Left colon (tissue), 2 donors: ENCODE results near the gene LIMS1. TPM values are rescaled to one million over a fixed set of nuclear protein-coding genes. Genes with fewer than 3 reads are reported as not detected.
"Not testable (repeated sequence)": the region's sequence is repeated elsewhere in the genome, so short reads cannot be mapped to it uniquely, and the experiment has no call there.

Experiments
- ATAC-seq: fragments of 200-7000 bp; cut with Tn5 transposase; one replicate; pipeline ENCODE4 v1.9.1; 2020; ENCODE audit warnings: mild to moderate bottlenecking, moderate library complexity
- DNase-seq, 2 donors: peaks; one replicate each; pipeline ENCODE4 v3.0.0-alpha.2; 2020
- intact Hi-C, 2 donors: fragments of 100-400 bp; cut with DNase I in 1 of 2; cut with micrococcal nuclease in 1 of 2; formaldehyde crosslinking; loops; one replicate each; pipeline versions ENCODE4 v1.11.2 to v1.14.0; 2022; cut with DNase I, micrococcal nuclease
- long read RNA-seq: library from polyadenylated mRNA; unstranded; transcript quantifications from one replicate; pipeline ENCODE4 v2.0.0, GENCODE V29; 2021
- total RNA-seq, 2 donors: library from RNA; stranded (reverse); fragmentation: NEBNext Ultra II Directional; extraction: Animal tissue kit (Norgen Biotek cat#: 25700); gene quantifications; one replicate each; pipeline ENCODE4 v1.2.1, GENCODE V29; 2021
- donor health status: DM: no; HTN: no; CAD: no.
- donor health status: DM: yes; HTN: yes; CAD: no.

Gene LIMS1, protein sequence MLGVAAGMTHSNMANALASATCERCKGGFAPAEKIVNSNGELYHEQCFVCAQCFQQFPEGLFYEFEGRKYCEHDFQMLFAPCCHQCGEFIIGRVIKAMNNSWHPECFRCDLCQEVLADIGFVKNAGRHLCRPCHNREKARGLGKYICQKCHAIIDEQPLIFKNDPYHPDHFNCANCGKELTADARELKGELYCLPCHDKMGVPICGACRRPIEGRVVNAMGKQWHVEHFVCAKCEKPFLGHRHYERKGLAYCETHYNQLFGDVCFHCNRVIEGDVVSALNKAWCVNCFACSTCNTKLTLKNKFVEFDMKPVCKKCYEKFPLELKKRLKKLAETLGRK
- total RNA-seq, result 10 to 100 TPM; 28.4 to 33.9 TPM
- long read RNA-seq, full-length matches to known transcripts, result 22 of 30 reads
- long read RNA-seq, partial matches to known transcripts, result 1 of 30 reads
- long read RNA-seq, other reads (novel, unspliced or antisense), result 7 of 30 reads

DNA sequence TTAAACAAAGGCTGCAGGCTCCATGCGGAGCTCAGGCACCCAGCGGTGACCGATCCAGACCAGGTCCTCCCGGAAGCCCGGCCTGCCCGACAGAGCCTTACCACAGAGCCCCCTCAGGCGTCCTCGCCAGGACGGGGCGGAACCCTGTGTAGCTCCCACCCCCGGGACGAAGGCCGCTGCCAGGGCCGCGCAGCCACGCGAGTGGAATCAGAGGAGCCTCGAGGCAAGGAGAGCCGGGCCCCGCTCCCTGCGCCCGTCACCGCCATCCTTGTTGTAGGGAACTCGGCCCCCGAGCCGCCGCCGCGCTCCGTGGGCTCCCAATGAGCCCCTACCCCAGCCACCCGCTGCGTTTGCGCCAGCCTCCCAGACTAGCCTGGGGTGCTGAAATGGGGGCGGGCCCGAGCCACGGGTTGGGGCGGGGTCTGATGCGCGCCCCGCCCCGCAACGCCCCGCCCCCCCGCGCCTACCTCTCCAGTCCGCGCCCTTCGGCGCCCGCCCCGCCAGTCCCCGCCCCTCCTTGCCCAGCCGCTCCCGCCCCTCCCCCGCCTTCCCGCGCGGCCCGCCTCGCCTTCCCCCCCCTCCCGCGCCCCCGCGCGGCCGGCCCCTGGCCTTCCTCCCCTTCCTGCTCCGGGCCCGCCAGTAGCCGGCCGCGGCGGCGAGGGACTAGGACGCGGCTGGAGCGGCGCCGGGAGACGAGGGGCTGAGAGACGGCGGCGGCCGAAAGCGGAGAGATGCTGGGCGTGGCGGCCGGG is at the start of gene LIMS1:
Gene LIMS1, plus strand, starts transcription at position 639 of the 752 bp plus-strand sequence. Its CDS starts 93 bp downstream, at position 732.
- DNase-seq, result peak; percentile 93 to 94
- ATAC-seq, result peak; percentile 93
- intact Hi-C loops, result loop anchor here in 1 of 2 donors (10.0 kb wide), 1 partner anchor 51 kb away; no protein-coding TSS in a partner anchor

DNA sequence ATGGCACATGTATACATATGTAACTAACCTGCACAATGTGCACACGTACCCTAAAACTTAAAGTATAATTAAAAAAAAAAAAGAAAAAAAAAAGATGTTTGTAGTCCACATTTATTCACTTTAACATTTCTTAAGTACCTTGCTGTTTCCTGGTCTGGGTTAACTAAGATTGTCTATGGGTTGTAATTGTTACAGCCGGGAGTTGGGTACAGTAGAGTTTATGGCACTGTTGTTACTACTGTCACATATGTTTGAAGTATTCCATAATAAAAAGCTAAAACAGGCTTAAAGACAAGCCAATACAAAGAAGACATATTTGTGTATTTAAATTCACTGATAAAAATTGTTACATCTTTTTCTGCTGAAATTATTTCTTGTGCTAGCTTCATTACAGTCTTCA is 49.0 kb upstream of the LIMS1 start:
- ATAC-seq (peak; percentile 99), DNase-seq (no peak)
- intact Hi-C loops, result no loop called here

DNA sequence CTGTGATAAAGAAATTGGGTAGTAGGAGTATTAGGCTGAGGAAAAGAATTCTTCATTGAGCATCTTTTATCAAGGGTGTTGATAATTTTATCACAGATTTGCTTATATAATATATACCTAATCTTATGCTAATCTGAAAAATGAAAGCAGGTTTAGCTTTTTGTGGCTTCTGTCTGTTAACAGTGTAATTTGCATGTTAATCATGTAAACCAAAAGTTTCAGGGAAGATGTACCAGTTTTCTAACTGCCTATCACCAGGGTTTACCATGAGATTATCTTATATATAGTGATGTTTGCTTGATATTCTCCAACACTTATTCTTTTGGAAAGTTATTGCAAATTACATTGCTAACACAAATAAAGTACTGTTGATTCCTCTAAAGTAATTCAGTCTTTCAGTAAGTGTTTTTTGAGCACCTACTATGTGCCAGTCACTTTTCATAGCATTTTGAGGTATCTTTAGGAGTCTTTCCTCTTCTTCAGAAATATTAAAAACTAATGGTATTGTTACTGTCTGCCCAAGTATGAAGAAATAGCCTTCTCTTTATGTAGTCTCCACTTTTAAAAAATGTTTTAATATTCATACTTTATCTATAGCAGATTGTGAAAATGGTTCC is 43.7 kb upstream of the LIMS1 start:
- DNase-seq, result no peak
- ATAC-seq, result no peak

DNA sequence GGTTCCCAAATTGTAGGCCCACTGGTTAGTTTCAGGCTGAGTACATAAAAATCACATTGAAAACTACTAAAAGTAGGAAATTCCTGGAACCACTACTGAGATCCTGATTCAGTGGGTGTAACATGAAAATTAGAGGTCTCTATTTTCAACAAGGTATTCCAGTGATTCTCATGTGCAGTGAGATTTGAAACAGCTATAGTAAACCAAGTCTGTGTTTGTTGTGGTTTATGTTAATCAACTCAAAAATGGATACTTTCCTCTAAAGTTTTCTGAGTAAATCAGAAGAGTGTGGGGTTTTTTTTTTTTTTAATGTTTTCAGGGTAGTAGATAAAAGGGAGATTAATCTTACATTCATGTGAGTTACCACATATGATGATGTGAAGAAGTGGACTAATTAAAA is 42.4 kb upstream of the LIMS1 start:
- DNase-seq, result no peak
- intact Hi-C loops, result no loop called here
- ATAC-seq, result no peak

More for the DNA sequence above, 43.7 kb upstream of the LIMS1 start:
- intact Hi-C loops, result no loop called here

DNA sequence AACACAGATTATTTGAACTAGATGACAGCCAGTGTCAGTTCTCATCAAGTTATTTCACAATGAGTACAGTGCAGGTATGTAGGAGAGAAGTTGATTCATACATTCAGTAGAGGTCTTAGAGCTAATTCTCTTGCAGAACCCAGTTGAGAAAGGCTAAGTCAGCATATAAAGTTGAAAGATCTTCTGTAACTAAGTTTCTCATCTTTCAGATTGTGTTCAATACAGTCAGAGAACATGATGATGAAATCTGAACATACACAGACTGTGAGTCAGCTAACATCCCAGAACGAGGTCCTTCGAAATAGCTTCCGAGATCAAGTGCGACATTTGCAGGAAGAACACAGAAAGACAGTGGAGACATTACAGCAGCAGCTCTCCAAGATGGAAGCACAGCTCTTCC is 41.9 kb upstream of the LIMS1 start:
- intact Hi-C loops, result no loop called here
- DNase-seq, result no peak
- ATAC-seq, result no peak

DNA sequence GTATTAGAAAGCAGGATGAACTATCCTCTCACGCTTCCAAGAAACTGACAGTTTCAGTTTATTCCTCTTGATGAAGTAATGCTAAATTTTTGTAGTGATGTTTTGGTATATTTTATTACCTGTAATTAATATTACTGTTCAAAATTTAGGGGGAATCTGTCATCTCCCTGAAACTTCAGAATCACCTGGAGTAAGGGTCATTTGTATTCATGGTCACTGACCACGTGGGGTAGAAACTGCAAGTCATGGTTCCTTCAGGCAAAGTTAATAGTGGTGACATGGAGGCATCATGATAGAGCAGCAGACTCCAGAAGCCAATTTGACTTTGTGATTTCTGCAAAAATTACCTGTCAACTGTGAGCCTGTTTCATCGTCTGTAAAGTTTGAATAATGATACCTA is 38.1 kb upstream of the LIMS1 start:
- DNase-seq, ATAC-seq, intact Hi-C loops: not testable (repeated sequence)

DNA sequence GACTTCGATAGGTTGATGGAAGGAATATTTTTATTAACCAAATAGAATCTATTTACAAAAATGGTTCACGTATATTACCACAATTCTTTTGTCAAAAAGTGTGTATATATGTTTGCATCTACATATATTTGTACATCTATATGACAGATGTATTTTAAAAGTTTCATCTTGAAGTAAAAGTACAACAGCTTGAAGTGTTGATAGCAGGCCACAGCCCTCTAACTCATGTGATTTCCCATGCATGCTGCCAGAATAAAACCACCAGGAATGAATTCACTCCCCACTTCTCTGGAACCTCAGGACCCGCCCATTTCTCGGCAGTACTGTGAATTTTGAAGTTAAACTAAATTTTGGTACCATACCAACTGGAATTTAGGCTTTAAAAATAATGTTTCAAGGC is 26.6 kb upstream of the LIMS1 start:
- ATAC-seq, DNase-seq, intact Hi-C loops: not testable (repeated sequence)

DNA sequence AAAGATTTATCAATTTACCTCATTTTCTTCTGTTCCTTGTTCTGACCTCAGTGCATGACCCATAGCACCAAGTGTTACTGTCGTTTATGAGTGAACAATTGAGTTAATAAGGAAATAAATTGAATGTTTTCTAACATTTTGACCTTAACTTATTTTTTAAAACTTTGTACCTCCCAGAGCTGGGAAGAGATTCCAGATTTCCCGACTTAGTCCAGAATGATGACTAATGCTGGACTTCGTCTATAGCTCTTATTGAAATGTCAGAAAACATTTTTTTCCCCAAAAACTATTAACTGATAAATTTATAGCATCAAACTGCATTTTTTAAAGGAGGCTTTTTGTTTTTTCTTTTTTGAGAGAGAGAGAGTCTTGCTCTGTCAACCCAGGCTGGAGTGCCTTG is 21.8 kb upstream of the LIMS1 start:
- intact Hi-C loops, DNase-seq, ATAC-seq: not testable (repeated sequence)

DNA sequence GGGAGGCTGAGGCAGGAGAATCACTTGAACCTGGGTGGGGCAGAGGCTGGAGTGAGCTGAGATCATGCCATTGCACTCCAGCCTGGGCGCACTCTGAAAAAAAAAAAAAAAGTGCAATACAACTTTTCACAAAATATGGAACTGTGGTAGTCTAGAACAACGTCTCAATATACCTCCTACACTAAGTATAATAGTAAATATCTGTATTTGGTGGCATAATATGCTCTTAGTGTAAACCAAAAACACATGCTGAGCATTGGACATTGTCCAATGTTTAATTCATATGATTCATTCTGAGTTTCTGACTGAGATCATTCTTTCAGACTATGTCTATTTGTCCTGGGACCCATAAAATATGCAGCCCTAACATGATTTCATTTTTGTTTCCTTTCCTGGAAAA is 19.8 kb upstream of the LIMS1 start:
- ATAC-seq, DNase-seq, intact Hi-C loops: not testable (repeated sequence)

DNA sequence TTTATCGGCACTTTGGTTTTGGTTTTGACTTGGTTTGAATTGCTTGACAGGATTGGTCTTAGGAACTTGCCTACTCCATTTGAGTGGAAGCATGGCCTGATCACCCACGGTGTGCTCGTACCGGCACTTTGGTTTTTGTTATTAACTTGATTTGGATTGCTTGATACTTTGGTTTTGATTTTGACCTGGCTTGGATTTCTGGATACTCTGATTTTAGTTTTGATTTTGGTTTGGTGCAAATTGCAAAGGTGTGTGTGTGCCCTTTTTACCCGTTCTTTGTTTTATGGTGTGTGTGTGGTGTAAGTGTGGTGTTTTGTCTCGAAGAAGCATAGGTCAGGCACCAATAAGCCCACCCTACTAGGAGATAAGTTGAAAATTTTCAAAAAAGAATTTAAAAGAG is 9.6 kb upstream of the LIMS1 start:
- intact Hi-C loops, result not testable (repeated sequence)

DNA sequence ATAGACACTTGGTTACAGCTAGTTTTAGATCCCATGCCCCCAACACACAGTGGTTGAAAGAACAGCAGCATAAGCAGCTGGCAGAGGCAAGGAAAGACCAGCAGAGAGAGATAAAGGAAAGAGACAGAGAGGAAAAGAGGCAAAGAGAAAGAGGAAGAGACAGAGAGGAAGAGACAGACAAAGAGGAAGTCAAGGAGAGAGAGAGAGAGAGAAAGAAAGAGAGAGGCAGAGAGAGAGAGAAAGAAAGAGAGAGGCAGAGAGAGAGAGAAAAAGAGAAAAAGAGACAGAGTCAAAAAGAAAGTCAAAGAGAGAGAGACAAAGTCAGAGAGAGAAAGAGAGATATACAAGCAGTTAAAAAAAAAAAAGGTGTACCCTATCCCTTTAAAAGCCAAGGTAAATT is 9.0 kb upstream of the LIMS1 start:
- DNase-seq, intact Hi-C loops, ATAC-seq: not testable (repeated sequence)

More for the DNA sequence above, 9.6 kb upstream of the LIMS1 start:
- not testable (repeated sequence) for ATAC-seq, DNase-seq

DNA sequence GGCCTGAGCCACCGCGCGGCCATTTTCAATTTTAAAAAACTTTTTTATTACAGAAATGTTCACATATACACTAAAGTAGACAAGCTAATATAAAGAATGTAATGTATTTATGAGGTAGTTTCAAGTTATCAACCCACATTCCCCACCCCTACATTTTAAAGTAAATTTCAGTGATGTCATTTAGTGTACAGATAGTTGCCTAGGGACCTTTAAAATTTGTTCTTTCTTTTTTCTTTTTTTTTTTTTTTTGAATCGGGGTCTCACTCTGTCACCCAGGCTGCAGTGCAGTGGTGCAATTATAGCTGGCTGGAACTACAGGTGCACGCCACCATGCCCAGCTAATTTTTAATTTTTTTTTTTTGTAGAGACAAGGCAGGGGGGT is 2.6 kb upstream of the LIMS1 start:
- no peak for DNase-seq
- no peak for ATAC-seq
- intact Hi-C loops, result loop anchor here in 1 of 2 donors (10.0 kb wide), 1 partner anchor 53 kb away; no protein-coding TSS in a partner anchor

DNA sequence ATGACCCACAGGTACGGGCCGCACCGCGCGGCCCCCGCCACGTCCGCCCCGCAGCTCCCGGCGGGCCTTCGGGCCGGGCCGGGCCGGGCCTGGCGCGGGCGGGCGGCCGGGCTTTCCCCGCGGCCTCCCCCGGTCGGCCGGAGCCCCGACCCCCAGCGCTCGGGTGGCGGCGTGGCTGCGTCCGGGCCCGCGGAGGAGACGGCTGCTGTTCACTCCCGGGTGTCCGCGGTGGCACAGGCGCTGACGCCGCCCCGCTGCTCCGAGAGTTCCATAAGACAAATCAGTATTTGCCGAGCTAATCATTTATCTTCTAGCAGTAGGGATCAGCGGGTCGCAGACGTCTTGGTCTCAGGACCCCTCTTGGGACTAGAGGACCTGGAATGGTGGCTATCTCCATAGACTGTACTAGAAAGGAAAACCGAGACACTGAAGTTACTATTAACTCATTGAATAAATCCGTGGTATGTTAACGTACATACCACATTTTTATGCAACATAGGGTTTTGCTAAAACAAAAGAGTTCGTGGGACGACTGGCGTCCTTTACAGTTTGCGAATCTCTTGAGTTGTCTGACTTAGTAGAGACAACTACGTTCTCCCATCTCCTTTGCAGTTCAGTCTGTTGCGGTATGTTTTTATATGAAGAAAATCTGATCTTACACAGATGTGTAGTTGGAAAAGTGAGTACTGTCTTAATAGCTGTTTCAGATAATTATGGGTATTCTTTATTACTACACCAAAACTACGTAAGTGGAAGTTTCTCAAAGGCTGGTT is 500 bp downstream of the LIMS1 start:
- intact Hi-C loops, result loop anchor here in 1 of 2 donors (10.0 kb wide), 1 partner anchor 50 kb away; no protein-coding TSS in a partner anchor
- DNase-seq (peak; percentile 43 to 65), ATAC-seq (peak; percentile 14)

DNA sequence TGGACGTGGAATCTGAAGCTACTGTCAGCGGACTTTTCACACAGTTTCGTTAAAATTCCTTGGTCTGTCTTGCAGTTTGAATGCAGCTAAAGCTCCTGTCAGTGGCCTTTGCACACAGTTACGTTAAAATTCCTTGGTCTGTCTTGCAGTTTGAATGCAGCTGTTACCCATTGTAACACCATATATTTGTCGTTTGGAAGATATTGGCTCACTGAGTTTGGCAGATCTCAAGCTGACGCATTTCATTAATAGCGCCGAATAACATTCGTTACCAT is 1.0 kb downstream of the LIMS1 start:
- DNase-seq (no peak), ATAC-seq (no peak)
- intact Hi-C loops, result loop anchor here in 1 of 2 donors (10.0 kb wide), 1 partner anchor 50 kb away; no protein-coding TSS in a partner anchor

DNA sequence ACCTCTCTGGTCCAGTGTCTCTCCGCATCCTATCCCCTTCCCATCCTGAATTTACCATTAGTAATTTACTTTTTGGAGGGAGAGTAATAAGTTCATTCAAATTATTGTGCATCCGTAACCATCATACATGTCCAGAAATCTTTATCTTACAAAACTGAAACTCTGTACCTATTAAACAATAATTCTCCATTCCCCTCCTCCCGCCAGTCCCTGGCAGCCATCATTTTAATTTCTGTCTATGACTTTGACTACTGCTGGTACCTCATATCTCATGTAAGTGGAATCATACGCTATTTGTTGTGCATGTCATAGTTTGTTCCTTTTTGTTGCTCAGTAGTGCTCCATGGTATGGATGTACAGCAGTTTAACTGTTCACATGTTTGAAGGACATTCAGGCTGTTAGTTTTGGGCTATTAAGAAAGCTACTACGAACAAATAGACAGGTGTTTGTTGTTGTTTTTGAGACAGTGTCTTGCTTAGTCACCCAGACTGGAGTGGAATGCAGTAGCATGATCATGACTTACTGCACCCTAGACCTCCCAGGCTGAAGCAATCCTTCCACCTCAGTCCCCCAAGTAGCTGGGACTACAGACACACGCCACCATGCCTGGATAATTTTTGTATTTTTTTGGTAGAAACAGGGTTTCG is 2.0 kb downstream of the LIMS1 start:
- intact Hi-C loops, result loop anchor here in 1 of 2 donors (10.0 kb wide), 1 partner anchor 49 kb away; no protein-coding TSS in a partner anchor
- ATAC-seq (no peak), DNase-seq (no peak)

DNA sequence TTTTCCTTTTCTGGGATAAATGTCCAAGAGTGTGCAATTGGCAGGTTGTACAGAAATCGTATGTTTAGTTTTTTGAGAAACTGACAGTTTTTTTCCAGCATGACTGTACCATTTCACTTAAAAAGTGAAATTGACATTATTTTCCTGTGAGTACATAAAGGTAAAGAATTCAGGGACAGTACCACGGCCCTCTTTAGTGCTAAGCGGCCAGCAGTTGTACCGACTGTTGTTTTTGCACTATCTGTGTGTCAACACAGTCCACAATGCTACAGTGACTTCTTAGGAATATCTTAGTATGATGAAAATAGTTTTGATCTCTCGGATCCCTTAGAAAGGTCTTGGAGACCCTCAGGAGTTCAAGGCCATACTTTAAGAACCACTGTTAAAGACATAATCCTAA is 2.6 kb downstream of the LIMS1 start:
- no peak for DNase-seq
- intact Hi-C loops, result loop anchor here in 1 of 2 donors (10.0 kb wide), 1 partner anchor 48 kb away; no protein-coding TSS in a partner anchor
- no peak for ATAC-seq

DNA sequence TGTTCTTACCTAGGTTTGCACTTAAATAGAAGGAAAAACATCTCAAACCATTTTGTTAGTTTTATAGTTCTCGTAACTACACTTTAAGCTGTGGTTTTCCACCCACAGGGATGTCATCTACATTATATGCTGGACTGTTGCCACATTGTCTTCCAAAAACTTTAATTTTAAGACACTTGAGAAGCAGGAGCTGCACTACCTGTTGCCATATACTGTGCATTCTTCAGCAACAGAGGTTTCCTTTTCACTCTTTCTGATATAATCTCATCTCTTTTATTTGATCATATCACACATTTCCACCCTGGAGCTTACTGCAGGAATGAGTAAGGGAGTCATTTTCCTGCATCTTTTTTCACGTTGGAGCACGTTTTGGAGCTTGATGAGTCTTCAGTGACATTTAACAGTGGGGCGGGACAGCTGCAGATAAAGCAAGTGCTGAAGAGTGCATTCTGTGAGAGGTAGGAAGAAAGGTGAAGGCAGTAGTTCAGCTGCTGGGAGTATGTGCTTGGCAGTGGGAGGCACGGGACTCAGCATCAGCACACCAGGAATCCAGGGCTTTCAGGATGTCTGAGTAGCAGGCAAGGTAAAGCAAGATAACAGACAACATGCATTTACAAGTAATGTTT is 3.8 kb downstream of the LIMS1 start:
- ATAC-seq, result no peak
- intact Hi-C loops, result loop anchor here in 1 of 2 donors (10.0 kb wide), 1 partner anchor 47 kb away; no protein-coding TSS in a partner anchor
- DNase-seq, result no peak
